K562 treated with DMSO at 1 percent for 48 hours (cell line): Measurements from ENCODE around the gene RPLP1. TPM values are rescaled to one million over a fixed set of nuclear protein-coding genes. Genes with fewer than 3 reads are reported as not detected.

Source experiments
- total RNA-seq: library from RNA; unstranded; fragments of 300-600 nt; gene quantifications from 2 replicates; pipeline ENCODE4 v1.2.3, GENCODE V29; 2022; ENCODE audit warnings: low replicate concordance; ENCODE audit errors: extremely low read depth

Gene RPLP1
- 3,267 and 4,153 TPM in 2 replicates for total RNA-seq

GRCh38 chr15:69452692-69453521 is at the start of gene RPLP1:
Gene RPLP1 (plus strand): TSS chr15:69452818. CDS start chr15:69452949, 131 bp downstream.

GRCh38 chr15:69413822-69414700 is 38.6 kb upstream of the RPLP1 start, which contains the start of gene KIF23:
Gene KIF23 (plus strand): TSS chr15:69414349. CDS start chr15:69414466, 117 bp downstream.

Other genes starting within 250 kb of the RPLP1 start
- not detected in 2 replicates for gene PAQR5, start 153.9 kb upstream of the RPLP1 start, total RNA-seq
- not detected in 2 replicates for gene KIF23, start 38.5 kb upstream of the RPLP1 start, total RNA-seq